Tibial nerve (tissue), 4 donors: ENCODE data around the gene NTNG1. TPM values are rescaled to one million over a fixed set of nuclear protein-coding genes. Genes with fewer than 3 reads are reported as not detected.

Experiments used
- DNase-seq, 2 donors: peaks; one replicate each; pipeline ENCODE4 v3.0.0-alpha.2; 2019; ENCODE audit warnings: low spot score in 2 of 2
- H3K27ac ChIP-seq, 4 donors: fragments of 200-600 bp; sonication (generic) in 3 of 4; one replicate each; pipeline ENCODE4 v1.5.1; 2017 to 2019; ENCODE audit warnings: mild to moderate bottlenecking in 1 of 4
- H3K27me3 ChIP-seq, 2 donors: fragments of 200-600 bp; sonication (generic) in 1 of 2; one replicate each; pipeline versions ENCODE4 v1.5.1 to v1.6.0; 2017 to 2019
- H3K36me3 ChIP-seq, 3 donors: fragments of 200-600 bp; sonication (generic); one replicate each; pipeline ENCODE4 v1.5.1; 2018 to 2019
- H3K4me1 ChIP-seq, 4 donors: fragments of 200-600 bp; sonication (generic) in 3 of 4; one replicate each; pipeline ENCODE4 v1.5.1; 2017 to 2019
- H3K4me3 ChIP-seq, 4 donors: fragments of 200-600 bp; sonication (generic) in 3 of 4; one replicate each; pipeline ENCODE4 v1.5.1; 2017 to 2019; ENCODE audit warnings: mild to moderate bottlenecking in 1 of 4, moderate library complexity in 1 of 4
- H3K9me3 ChIP-seq, 4 donors: fragments of 200-600 bp; sonication (generic) in 3 of 4; one replicate each; pipeline ENCODE4 v1.5.1; 2017 to 2019
- EP300 ChIP-seq, 2 donors: sonication (generic); formaldehyde crosslinking; IDR thresholded peaks; one replicate each; pipeline ENCODE4 v1.6.1; 2017; ENCODE audit warnings: antibody characterized with exemption in 2 of 2, mild to moderate bottlenecking in 1 of 2
- POLR2A ChIP-seq, 2 donors: fragments of 450-650 bp; IDR thresholded peaks; one replicate each; pipeline ENCODE4 v1.6.1; 2017; ENCODE audit warnings: antibody characterized with exemption in 2 of 2, mild to moderate bottlenecking in 2 of 2, moderate library complexity in 2 of 2
- WGBS, 2 donors: methylation state at CpG; one replicate each; pipeline ENCODE4 v1.1.5; 2018; 5-methylcytosine and 5-hydroxymethylcytosine counted together
- total RNA-seq, 4 donors: library from RNA; depleted of rRNA; stranded (reverse); fragments of >200 nt; gene quantifications; one replicate each; pipeline ENCODE4 v1.1.0, GENCODE V29; 2016
- TF ChIP-seq, protein P1 (sequence below), 5 experiments: fragments of 200-600 bp in 3 of 5; fragments of 450-650 bp in 2 of 5; sonication (generic) in 3 of 5; IDR thresholded peaks; one replicate each; pipeline ENCODE4 v1.5.1; 2016 to 2019; ENCODE audit warnings: antibody characterized with exemption in 5 of 5, mild to moderate bottlenecking in 3 of 5, moderate library complexity in 2 of 5

Gene NTNG1
- total RNA-seq, 4 donors from 2014 or later = 1.4 to 6.6 (median 3.9) TPM

DNA sequence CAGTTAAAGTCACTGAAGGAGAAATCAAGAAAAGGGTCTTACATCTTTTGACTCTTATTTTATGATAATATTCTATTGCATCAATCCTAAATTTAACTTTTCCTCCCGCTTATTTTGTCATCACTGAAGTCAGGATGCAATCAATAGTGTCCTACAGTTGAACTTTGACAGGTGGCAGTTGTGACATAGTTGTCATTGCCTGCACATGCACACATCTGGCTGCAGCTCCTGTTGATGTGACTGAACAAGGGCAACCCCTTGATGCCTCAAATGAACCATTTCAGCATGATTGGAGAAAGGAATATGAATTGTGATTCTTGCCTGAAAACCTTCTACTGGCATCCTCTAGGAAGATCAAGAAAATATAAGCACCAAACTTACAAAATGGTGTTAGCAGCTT lies 157.7 kb downstream of the NTNG1 start:
- Histone ChIP-seq H3K4me1 (no peaks in the 10 kb centered on the region), H3K36me3 (no peaks in the 10 kb centered on the region), H3K4me3 (no peak overlapping the region), H3K9me3 (no peaks in the 10 kb centered on the region), H3K27ac (no peak overlapping the region), H3K27me3 (no peaks in the 10 kb centered on the region)
- DNase-seq = no peak
- TF ChIP-seq EP300 (IDR thresholded peaks at IDR 0.05) (no peak), POLR2A (IDR thresholded peaks at IDR 0.05) (no peak)
- TF ChIP-seq, protein P1, sequence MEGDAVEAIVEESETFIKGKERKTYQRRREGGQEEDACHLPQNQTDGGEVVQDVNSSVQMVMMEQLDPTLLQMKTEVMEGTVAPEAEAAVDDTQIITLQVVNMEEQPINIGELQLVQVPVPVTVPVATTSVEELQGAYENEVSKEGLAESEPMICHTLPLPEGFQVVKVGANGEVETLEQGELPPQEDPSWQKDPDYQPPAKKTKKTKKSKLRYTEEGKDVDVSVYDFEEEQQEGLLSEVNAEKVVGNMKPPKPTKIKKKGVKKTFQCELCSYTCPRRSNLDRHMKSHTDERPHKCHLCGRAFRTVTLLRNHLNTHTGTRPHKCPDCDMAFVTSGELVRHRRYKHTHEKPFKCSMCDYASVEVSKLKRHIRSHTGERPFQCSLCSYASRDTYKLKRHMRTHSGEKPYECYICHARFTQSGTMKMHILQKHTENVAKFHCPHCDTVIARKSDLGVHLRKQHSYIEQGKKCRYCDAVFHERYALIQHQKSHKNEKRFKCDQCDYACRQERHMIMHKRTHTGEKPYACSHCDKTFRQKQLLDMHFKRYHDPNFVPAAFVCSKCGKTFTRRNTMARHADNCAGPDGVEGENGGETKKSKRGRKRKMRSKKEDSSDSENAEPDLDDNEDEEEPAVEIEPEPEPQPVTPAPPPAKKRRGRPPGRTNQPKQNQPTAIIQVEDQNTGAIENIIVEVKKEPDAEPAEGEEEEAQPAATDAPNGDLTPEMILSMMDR (IDR thresholded peaks at IDR 0.05) = no peak
- 41 to 49% methylated on average over 1 of the region's 1 CpG for WGBS, 2 donors

DNA sequence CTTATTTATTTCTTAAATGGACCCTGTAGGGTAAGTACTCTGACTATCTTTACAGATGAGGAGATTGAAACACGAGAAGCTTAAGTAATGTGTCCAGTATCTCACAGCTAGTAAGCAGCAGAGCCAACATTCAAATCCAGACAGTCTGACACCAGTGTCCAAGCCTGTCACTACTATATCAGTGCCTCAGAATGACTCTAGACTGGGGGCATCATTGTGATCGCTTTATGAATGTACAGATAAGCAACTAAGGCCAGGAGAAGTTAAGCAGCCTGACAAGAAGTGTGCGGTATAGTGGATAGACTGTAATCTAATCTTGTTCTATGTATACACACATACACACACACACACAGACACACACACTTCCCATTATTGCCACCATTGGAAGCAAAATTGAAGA lies 158.7 kb downstream of the NTNG1 start:
- Histone ChIP-seq H3K27ac (no peak overlapping the region), H3K27me3 (no peaks in the 10 kb centered on the region), H3K4me1 (no peaks in the 10 kb centered on the region), H3K9me3 (no peaks in the 10 kb centered on the region), H3K36me3 (no peaks in the 10 kb centered on the region), H3K4me3 (no peak overlapping the region)
- DNase-seq = no peak
- TF ChIP-seq EP300 (IDR thresholded peaks at IDR 0.05) (no peak), POLR2A (IDR thresholded peaks at IDR 0.05) (no peak)
- TF ChIP-seq, protein P1 (IDR thresholded peaks at IDR 0.05) = no peak
- WGBS, 2 donors = 91 to 92% methylated on average over 3 of the region's 3 CpGs

DNA sequence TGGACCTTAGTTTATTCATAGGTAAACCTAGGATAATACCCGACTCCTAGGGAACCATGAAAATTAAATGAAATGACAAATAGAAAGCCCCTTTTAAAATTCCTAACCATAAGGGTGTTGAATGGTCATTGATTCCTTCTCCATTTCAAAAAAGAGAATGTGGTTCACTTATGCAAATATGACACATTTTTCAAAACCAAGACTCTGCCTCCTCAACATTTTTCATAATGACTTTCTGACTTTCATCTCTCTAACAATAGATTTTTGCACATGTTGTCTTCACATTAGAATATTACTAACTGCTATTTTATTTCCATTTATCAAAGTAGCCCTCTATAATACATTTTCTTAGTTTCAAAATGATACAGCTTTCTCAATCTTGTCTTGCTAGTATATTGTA lies 169.1 kb downstream of the NTNG1 start:
- DNase-seq = no peak
- TF ChIP-seq, protein P1 (IDR thresholded peaks at IDR 0.05) = no peak
- TF ChIP-seq POLR2A (IDR thresholded peaks at IDR 0.05) = no peak
- no peak for TF ChIP-seq EP300 (IDR thresholded peaks at IDR 0.05)
- 83 to 88% methylated on average over 1 of the region's 1 CpG for WGBS, 2 donors
- no peaks in the 10 kb centered on the region for H3K9me3 ChIP-seq
- H3K27ac ChIP-seq = no peak overlapping the region
- no peaks in the 10 kb centered on the region for H3K4me1 ChIP-seq
- H3K4me3 ChIP-seq = no peak overlapping the region
- H3K36me3 ChIP-seq = no peaks in the 10 kb centered on the region
- H3K27me3 ChIP-seq = no peaks in the 10 kb centered on the region

DNA sequence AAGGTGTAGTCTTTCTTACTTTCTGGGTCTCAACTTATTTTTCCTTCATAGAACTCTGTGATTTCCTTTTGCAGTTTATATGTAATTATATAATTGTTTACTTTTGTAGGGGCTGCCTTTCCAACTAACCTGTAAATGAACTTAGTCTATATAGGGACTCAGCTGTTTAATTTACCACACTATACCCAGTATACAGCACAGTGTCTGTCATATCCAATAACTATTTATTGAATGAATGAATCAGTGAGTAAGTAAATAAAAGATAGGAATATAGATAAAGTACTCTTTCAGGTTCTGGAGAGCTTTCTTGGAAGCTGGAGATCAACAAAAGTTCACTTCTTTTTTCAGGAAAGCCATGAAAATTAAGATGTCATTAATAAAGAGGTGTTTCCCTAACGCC lies 174.8 kb downstream of the NTNG1 start:
- Histone ChIP-seq H3K9me3 (no peaks in the 10 kb centered on the region), H3K27ac (no peak overlapping the region), H3K4me3 (no peak overlapping the region), H3K27me3 (no peaks in the 10 kb centered on the region), H3K4me1 (no peaks in the 10 kb centered on the region), H3K36me3 (no peaks in the 10 kb centered on the region)
- no peak for DNase-seq
- 0% methylated on average over 1 of the region's 1 CpG for WGBS, 2 donors
- TF ChIP-seq EP300 (IDR thresholded peaks at IDR 0.05) (no peak), POLR2A (IDR thresholded peaks at IDR 0.05) (no peak)
- TF ChIP-seq, protein P1 (IDR thresholded peaks at IDR 0.05) = no peak

DNA sequence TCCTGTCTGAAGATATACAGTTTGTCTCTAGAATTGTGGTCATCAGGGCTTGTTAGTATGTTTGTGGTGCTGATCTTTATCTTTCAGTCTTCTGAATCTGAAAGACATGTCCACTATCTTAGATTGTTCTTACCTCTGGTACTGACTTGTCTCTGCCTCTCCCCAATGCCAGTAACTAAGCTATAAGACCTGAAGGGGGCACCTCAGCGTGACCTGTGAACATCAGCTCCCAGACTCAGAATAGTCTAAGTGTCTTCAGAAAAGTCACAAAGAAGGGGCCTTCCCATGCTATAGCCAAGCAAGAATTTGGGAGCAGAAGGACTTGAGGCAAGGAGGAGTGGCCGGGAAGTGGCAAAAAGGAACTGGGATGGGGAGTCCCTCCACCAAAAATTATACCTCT lies 178.1 kb downstream of the NTNG1 start:
- TF ChIP-seq EP300 (IDR thresholded peaks at IDR 0.05) (no peak), POLR2A (IDR thresholded peaks at IDR 0.05) (no peak)
- TF ChIP-seq, protein P1 (IDR thresholded peaks at IDR 0.05) = no peak
- Histone ChIP-seq H3K27me3 (no peaks in the 10 kb centered on the region), H3K36me3 (no peaks in the 10 kb centered on the region), H3K27ac (no peak overlapping the region), H3K4me3 (no peak overlapping the region), H3K4me1 (no peaks in the 10 kb centered on the region), H3K9me3 (no peaks in the 10 kb centered on the region)
- no peak for DNase-seq
- 90 to 98% methylated on average over 2 of the region's 2 CpGs for WGBS, 2 donors
